Measurements from ENCODE around the gene FZD7. TPM values are rescaled to one million over a fixed set of nuclear protein-coding genes. Genes with fewer than 3 reads are reported as not detected.

FZD7 gene
- total and polyA plus RNA-seq, 2 donors (not counting 1 experiment from before 2014, with no cell fraction given), result 39.1 to 44.4 TPM

DNA sequence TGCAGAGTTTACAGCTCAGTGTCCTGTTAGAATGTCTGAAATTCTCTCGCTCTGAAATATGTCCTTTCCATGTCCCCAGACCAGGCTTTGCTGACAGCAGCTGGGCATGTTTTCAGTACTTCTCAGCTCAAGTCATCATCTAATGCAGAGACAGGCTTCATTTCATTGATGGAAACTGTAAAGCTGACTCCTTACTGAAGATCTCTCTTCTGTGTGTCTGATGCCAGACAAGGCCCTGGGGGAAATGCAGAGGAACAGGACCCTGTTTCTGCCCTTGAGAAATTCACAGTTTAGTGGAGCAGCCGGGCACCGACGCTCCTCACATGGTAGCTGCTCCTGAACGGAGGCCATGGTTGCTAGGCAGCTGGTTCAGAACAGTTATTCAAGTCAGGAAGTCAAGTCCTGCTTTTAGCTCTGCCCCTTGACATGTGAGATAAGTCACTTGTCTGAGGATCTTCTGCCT is 24.6 kb upstream of the FZD7 start:
- H3K27ac ChIP-seq (ENCODE audit: insufficient read depth, low read length), result no peak overlapping the region
- H3K9ac ChIP-seq (ENCODE audit: insufficient read depth, low read length), result no peak overlapping the region
- H3K79me2 ChIP-seq (ENCODE audit: control insufficient read depth, insufficient read depth, low read length), result no peaks in the 10 kb centered on the region
- H3K4me1 ChIP-seq (ENCODE audit: control insufficient read depth, extremely low read depth, insufficient read depth, low read length), result no peaks in the 10 kb centered on the region
- no peaks in the 10 kb centered on the region for H3K36me3 ChIP-seq (ENCODE audit: control insufficient read depth, insufficient read depth, low read length)
- no peak overlapping the region for H3K4me2 ChIP-seq (ENCODE audit: extremely low read depth, insufficient read depth, low read length)
- DNase-seq (ENCODE audit: low read depth in 2 of 2), result peak in 1 of 2 donors; percentile 23
- TF ChIP-seq, protein P1, sequence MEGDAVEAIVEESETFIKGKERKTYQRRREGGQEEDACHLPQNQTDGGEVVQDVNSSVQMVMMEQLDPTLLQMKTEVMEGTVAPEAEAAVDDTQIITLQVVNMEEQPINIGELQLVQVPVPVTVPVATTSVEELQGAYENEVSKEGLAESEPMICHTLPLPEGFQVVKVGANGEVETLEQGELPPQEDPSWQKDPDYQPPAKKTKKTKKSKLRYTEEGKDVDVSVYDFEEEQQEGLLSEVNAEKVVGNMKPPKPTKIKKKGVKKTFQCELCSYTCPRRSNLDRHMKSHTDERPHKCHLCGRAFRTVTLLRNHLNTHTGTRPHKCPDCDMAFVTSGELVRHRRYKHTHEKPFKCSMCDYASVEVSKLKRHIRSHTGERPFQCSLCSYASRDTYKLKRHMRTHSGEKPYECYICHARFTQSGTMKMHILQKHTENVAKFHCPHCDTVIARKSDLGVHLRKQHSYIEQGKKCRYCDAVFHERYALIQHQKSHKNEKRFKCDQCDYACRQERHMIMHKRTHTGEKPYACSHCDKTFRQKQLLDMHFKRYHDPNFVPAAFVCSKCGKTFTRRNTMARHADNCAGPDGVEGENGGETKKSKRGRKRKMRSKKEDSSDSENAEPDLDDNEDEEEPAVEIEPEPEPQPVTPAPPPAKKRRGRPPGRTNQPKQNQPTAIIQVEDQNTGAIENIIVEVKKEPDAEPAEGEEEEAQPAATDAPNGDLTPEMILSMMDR (conservative IDR thresholded peaks at IDR 0.05 in 1 of 2, IDR thresholded peaks at IDR 0.05 in 1 of 2; ENCODE audit: low read depth in 1 of 2, low read length in 2 of 2), result no peak
- TF ChIP-seq EZH2 (IDR thresholded peaks at IDR 0.05; ENCODE audit: low read length, missing control alignments), result no peak
- H3K4me3 ChIP-seq (replicated peaks in 1 of 4; ENCODE audit: control extremely low read depth in 1 of 4, insufficient read depth in 1 of 4, low read depth in 3 of 4, low read length in 4 of 4), result no peak overlapping the region
- no peaks in the 10 kb centered on the region for H4K20me1 ChIP-seq (ENCODE audit: control insufficient read depth, extremely low read depth, insufficient read depth, low read length)
- no peaks in the 10 kb centered on the region for H3K9me3 ChIP-seq (ENCODE audit: control insufficient read depth, insufficient read depth, low read depth, low read length)
- H3K27me3 ChIP-seq (ENCODE audit: control insufficient read depth, insufficient read depth, low read length), result no peaks in the 10 kb centered on the region
- H2AFZ ChIP-seq (ENCODE audit: low read length), result peak overlapping the region; percentile 38

DNA sequence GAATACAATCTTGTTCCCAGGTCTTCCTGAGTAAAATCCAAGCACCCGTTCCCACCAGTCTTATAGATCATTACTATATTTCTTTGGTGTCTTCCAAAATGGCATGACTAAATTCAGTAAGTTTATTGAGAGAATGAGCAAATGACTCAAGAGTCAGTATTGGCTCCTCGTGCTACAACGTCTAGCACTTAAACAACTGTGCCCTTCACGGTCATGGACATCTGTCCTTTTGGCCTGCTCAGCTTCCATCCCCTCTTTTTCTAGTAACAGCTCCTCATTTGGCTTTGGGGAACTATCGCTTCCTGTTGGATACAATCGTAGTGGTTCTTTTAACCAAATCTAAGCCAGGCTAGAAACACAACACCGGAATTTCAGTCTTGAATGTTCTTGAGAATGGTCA is 24.1 kb upstream of the FZD7 start:
- Histone ChIP-seq H3K4me1 (ENCODE audit: control insufficient read depth, extremely low read depth, insufficient read depth, low read length) (peaks cover 3% of the 10 kb centered on the region), H3K36me3 (ENCODE audit: control insufficient read depth, insufficient read depth, low read length) (no peaks in the 10 kb centered on the region), H3K79me2 (ENCODE audit: control insufficient read depth, insufficient read depth, low read length) (no peaks in the 10 kb centered on the region), H4K20me1 (ENCODE audit: control insufficient read depth, extremely low read depth, insufficient read depth, low read length) (no peaks in the 10 kb centered on the region), H3K27ac (ENCODE audit: insufficient read depth, low read length) (no peak overlapping the region), H2AFZ (ENCODE audit: low read length) (no peak overlapping the region), H3K4me3 (replicated peaks in 1 of 4; ENCODE audit: control extremely low read depth in 1 of 4, insufficient read depth in 1 of 4, low read depth in 3 of 4, low read length in 4 of 4) (no peak overlapping the region), H3K9ac (ENCODE audit: insufficient read depth, low read length) (no peak overlapping the region), H3K4me2 (ENCODE audit: extremely low read depth, insufficient read depth, low read length) (no peak overlapping the region), H3K9me3 (ENCODE audit: control insufficient read depth, insufficient read depth, low read depth, low read length) (no peaks in the 10 kb centered on the region), H3K27me3 (ENCODE audit: control insufficient read depth, insufficient read depth, low read length) (no peaks in the 10 kb centered on the region)
- TF ChIP-seq, protein P1 (conservative IDR thresholded peaks at IDR 0.05 in 1 of 2, IDR thresholded peaks at IDR 0.05 in 1 of 2; ENCODE audit: low read depth in 1 of 2, low read length in 2 of 2), result no peak
- TF ChIP-seq EZH2 (IDR thresholded peaks at IDR 0.05; ENCODE audit: low read length, missing control alignments), result no peak
- no peak for DNase-seq (ENCODE audit: low read depth in 2 of 2)

DNA sequence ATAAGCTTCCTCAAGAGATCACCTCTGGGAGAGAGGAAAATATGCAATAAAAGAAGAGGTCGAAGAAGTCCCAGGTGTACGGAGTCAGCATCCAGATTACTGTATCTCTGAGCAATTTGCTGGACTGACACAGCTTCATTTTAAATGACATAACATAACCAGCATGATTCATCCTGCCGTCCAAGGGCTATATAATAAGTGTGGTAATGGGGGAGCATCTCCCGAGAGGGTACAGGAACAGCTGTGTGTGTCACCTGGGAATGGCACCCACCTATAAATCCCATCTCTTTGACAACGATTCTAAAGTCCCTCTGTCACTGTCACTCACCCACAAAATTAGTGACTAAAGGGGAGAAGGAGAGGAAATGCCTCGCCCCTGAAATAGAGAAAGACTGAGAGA is 19.3 kb upstream of the FZD7 start:
- Histone ChIP-seq H3K9me3 (ENCODE audit: control insufficient read depth, insufficient read depth, low read depth, low read length) (no peaks in the 10 kb centered on the region), H3K4me1 (ENCODE audit: control insufficient read depth, extremely low read depth, insufficient read depth, low read length) (peaks cover 3% of the 10 kb centered on the region), H3K27me3 (ENCODE audit: control insufficient read depth, insufficient read depth, low read length) (no peaks in the 10 kb centered on the region), H3K27ac (ENCODE audit: insufficient read depth, low read length) (no peak overlapping the region), H3K79me2 (ENCODE audit: control insufficient read depth, insufficient read depth, low read length) (no peaks in the 10 kb centered on the region), H3K4me3 (replicated peaks in 1 of 4; ENCODE audit: control extremely low read depth in 1 of 4, insufficient read depth in 1 of 4, low read depth in 3 of 4, low read length in 4 of 4) (no peak overlapping the region), H4K20me1 (ENCODE audit: control insufficient read depth, extremely low read depth, insufficient read depth, low read length) (no peaks in the 10 kb centered on the region), H3K9ac (ENCODE audit: insufficient read depth, low read length) (no peak overlapping the region), H2AFZ (ENCODE audit: low read length) (no peak overlapping the region), H3K36me3 (ENCODE audit: control insufficient read depth, insufficient read depth, low read length) (no peaks in the 10 kb centered on the region), H3K4me2 (ENCODE audit: extremely low read depth, insufficient read depth, low read length) (no peak overlapping the region)
- no peak for TF ChIP-seq EZH2 (IDR thresholded peaks at IDR 0.05; ENCODE audit: low read length, missing control alignments)
- TF ChIP-seq, protein P1 (conservative IDR thresholded peaks at IDR 0.05 in 1 of 2, IDR thresholded peaks at IDR 0.05 in 1 of 2; ENCODE audit: low read depth in 1 of 2, low read length in 2 of 2), result no peak
- peak in 1 of 2 donors; percentile 23 for DNase-seq (ENCODE audit: low read depth in 2 of 2)
